ENCODE results near the gene PATJ.
"Not testable (repeated sequence)": the region's sequence is repeated elsewhere in the genome, so short reads cannot be mapped to it uniquely, and the experiment has no call there.

The PATJ gene

GRCh38 chr1:62159940-62160348 is 417.7 kb downstream of the PATJ start:
- Histone ChIP-seq H3K9me3 (ENCODE audit: control insufficient read depth, low read length) (no peaks in the 10 kb centered on the region), H3K4me1 (ENCODE audit: control insufficient read depth, insufficient read depth, low read length, poor library complexity, severe bottlenecking) (no peaks in the 10 kb centered on the region), H3K27ac (ENCODE audit: low read depth, low read length, severe bottlenecking) (no peak overlapping the region), H3K4me3 (ENCODE audit: extremely low read depth, insufficient read depth, low read length, poor library complexity, severe bottlenecking) (no peak overlapping the region), H3K36me3 (ENCODE audit: control insufficient read depth, insufficient read depth, low read length) (no peaks in the 10 kb centered on the region)
- WGBS, 2 experiments (ENCODE audit: insufficient coverage in 2 of 2), result 85% methylated on average over 4 to 5 of the region's 6 CpGs

- Histone ChIP-seq H3K4me3 (ENCODE audit: extremely low read depth, insufficient read depth, low read length, poor library complexity, severe bottlenecking) (no peak overlapping the region), H3K36me3 (ENCODE audit: control insufficient read depth, insufficient read depth, low read length) (no peaks in the 10 kb centered on the region), H3K27ac (ENCODE audit: low read depth, low read length, severe bottlenecking) (no peak overlapping the region), H3K9me3 (ENCODE audit: control insufficient read depth, low read length) (no peaks in the 10 kb centered on the region), H3K4me1 (ENCODE audit: control insufficient read depth, insufficient read depth, low read length, poor library complexity, severe bottlenecking) (no peaks in the 10 kb centered on the region)
- 92% methylated on average over 1 of the region's 1 CpG; no CpG with 5 or more reads in 1 of the 2 experiments for WGBS, 2 experiments (ENCODE audit: insufficient coverage in 2 of 2)
Observed at GRCh38 chr1:62161711-62162110, 419.4 kb downstream of the PATJ start.

- WGBS, 2 experiments (ENCODE audit: insufficient coverage in 2 of 2), result 90 to 92% methylated on average over 9 to 10 of the region's 10 CpGs
- H3K4me3 ChIP-seq (ENCODE audit: extremely low read depth, insufficient read depth, low read length, poor library complexity, severe bottlenecking), result not testable (repeated sequence)
Observed at GRCh38 chr1:62170380-62170779, 428.1 kb downstream of the PATJ start.

GRCh38 chr1:62175568-62176179 is 433.4 kb downstream of the PATJ start:
- Histone ChIP-seq H3K9me3 (ENCODE audit: control insufficient read depth, low read length) (no peaks in the 10 kb centered on the region), H3K4me1 (ENCODE audit: control insufficient read depth, insufficient read depth, low read length, poor library complexity, severe bottlenecking) (no peaks in the 10 kb centered on the region), H3K27ac (ENCODE audit: low read depth, low read length, severe bottlenecking) (no peak overlapping the region), H3K36me3 (ENCODE audit: control insufficient read depth, insufficient read depth, low read length) (no peaks in the 10 kb centered on the region), H3K4me3 (ENCODE audit: extremely low read depth, insufficient read depth, low read length, poor library complexity, severe bottlenecking) (no peak overlapping the region)
- 50 to 61% methylated on average over 6 to 8 of the region's 9 CpGs for WGBS, 2 experiments (ENCODE audit: insufficient coverage in 2 of 2)

More at GRCh38 chr1:62170380-62170779, 428.1 kb downstream of the PATJ start:
- not testable (repeated sequence) for H3K27ac ChIP-seq (ENCODE audit: low read depth, low read length, severe bottlenecking); H3K9me3 ChIP-seq (ENCODE audit: control insufficient read depth, low read length); H3K36me3 ChIP-seq (ENCODE audit: control insufficient read depth, insufficient read depth, low read length); H3K4me1 ChIP-seq (ENCODE audit: control insufficient read depth, insufficient read depth, low read length, poor library complexity, severe bottlenecking)

- WGBS, 2 experiments (ENCODE audit: insufficient coverage in 2 of 2), result 78 to 84% methylated on average over 8 to 9 of the region's 14 CpGs
- no peaks in the 10 kb centered on the region for H3K9me3 ChIP-seq (ENCODE audit: control insufficient read depth, low read length)
- H3K27ac ChIP-seq (ENCODE audit: low read depth, low read length, severe bottlenecking), result no peak overlapping the region
- no peak overlapping the region for H3K4me3 ChIP-seq (ENCODE audit: extremely low read depth, insufficient read depth, low read length, poor library complexity, severe bottlenecking)
- no peaks in the 10 kb centered on the region for H3K36me3 ChIP-seq (ENCODE audit: control insufficient read depth, insufficient read depth, low read length)
- no peaks in the 10 kb centered on the region for H3K4me1 ChIP-seq (ENCODE audit: control insufficient read depth, insufficient read depth, low read length, poor library complexity, severe bottlenecking)
Observed at GRCh38 chr1:62176597-62177312, 434.5 kb downstream of the PATJ start.

GRCh38 chr1:62177621-62178020 is 435.3 kb downstream of the PATJ start:
- Histone ChIP-seq H3K4me1 (ENCODE audit: control insufficient read depth, insufficient read depth, low read length, poor library complexity, severe bottlenecking) (no peaks in the 10 kb centered on the region), H3K27ac (ENCODE audit: low read depth, low read length, severe bottlenecking) (no peak overlapping the region), H3K4me3 (ENCODE audit: extremely low read depth, insufficient read depth, low read length, poor library complexity, severe bottlenecking) (no peak overlapping the region), H3K9me3 (ENCODE audit: control insufficient read depth, low read length) (no peaks in the 10 kb centered on the region), H3K36me3 (ENCODE audit: control insufficient read depth, insufficient read depth, low read length) (no peaks in the 10 kb centered on the region)
- 80 to 83% methylated on average over 1 of the region's 1 CpG for WGBS, 2 experiments (ENCODE audit: insufficient coverage in 2 of 2)

- no peaks in the 10 kb centered on the region for H3K36me3 ChIP-seq (ENCODE audit: control insufficient read depth, insufficient read depth, low read length)
- H3K4me1 ChIP-seq (ENCODE audit: control insufficient read depth, insufficient read depth, low read length, poor library complexity, severe bottlenecking), result no peaks in the 10 kb centered on the region
- no peaks in the 10 kb centered on the region for H3K9me3 ChIP-seq (ENCODE audit: control insufficient read depth, low read length)
- no peak overlapping the region for H3K27ac ChIP-seq (ENCODE audit: low read depth, low read length, severe bottlenecking)
- 88 to 95% methylated on average over 7 of the region's 7 CpGs for WGBS, 2 experiments (ENCODE audit: insufficient coverage in 2 of 2)
- no peak overlapping the region for H3K4me3 ChIP-seq (ENCODE audit: extremely low read depth, insufficient read depth, low read length, poor library complexity, severe bottlenecking)
Observed at GRCh38 chr1:62178372-62178771, 436.1 kb downstream of the PATJ start.

- not testable (repeated sequence) for H3K4me1 ChIP-seq (ENCODE audit: control insufficient read depth, insufficient read depth, low read length, poor library complexity, severe bottlenecking); H3K36me3 ChIP-seq (ENCODE audit: control insufficient read depth, insufficient read depth, low read length); H3K4me3 ChIP-seq (ENCODE audit: extremely low read depth, insufficient read depth, low read length, poor library complexity, severe bottlenecking); H3K27ac ChIP-seq (ENCODE audit: low read depth, low read length, severe bottlenecking); H3K9me3 ChIP-seq (ENCODE audit: control insufficient read depth, low read length)
- 96 to 98% methylated on average over 4 of the region's 4 CpGs for WGBS, 2 experiments (ENCODE audit: insufficient coverage in 2 of 2)
Observed at GRCh38 chr1:62180054-62180453, 437.8 kb downstream of the PATJ start.

- Histone ChIP-seq H3K4me3 (ENCODE audit: extremely low read depth, insufficient read depth, low read length, poor library complexity, severe bottlenecking) (no peak overlapping the region), H3K4me1 (ENCODE audit: control insufficient read depth, insufficient read depth, low read length, poor library complexity, severe bottlenecking) (no peaks in the 10 kb centered on the region), H3K9me3 (ENCODE audit: control insufficient read depth, low read length) (no peaks in the 10 kb centered on the region), H3K36me3 (ENCODE audit: control insufficient read depth, insufficient read depth, low read length) (no peaks in the 10 kb centered on the region), H3K27ac (ENCODE audit: low read depth, low read length, severe bottlenecking) (no peak overlapping the region)
- 96 to 100% methylated on average over 3 of the region's 6 CpGs for WGBS, 2 experiments (ENCODE audit: insufficient coverage in 2 of 2)
Observed at GRCh38 chr1:62180639-62181038, 438.4 kb downstream of the PATJ start.

GRCh38 chr1:62181532-62181931 is 439.3 kb downstream of the PATJ start:
- Histone ChIP-seq H3K27ac (ENCODE audit: low read depth, low read length, severe bottlenecking) (no peak overlapping the region), H3K4me1 (ENCODE audit: control insufficient read depth, insufficient read depth, low read length, poor library complexity, severe bottlenecking) (no peaks in the 10 kb centered on the region), H3K4me3 (ENCODE audit: extremely low read depth, insufficient read depth, low read length, poor library complexity, severe bottlenecking) (no peak overlapping the region), H3K9me3 (ENCODE audit: control insufficient read depth, low read length) (no peaks in the 10 kb centered on the region), H3K36me3 (ENCODE audit: control insufficient read depth, insufficient read depth, low read length) (no peaks in the 10 kb centered on the region)
- 38 to 39% methylated on average over 6 to 7 of the region's 7 CpGs for WGBS, 2 experiments (ENCODE audit: insufficient coverage in 2 of 2)

GRCh38 chr1:62182157-62182556 is 439.9 kb downstream of the PATJ start:
- WGBS, 2 experiments (ENCODE audit: insufficient coverage in 2 of 2), result 55 to 61% methylated on average over 8 of the region's 8 CpGs
- H3K4me3 ChIP-seq (ENCODE audit: extremely low read depth, insufficient read depth, low read length, poor library complexity, severe bottlenecking); H3K36me3 ChIP-seq (ENCODE audit: control insufficient read depth, insufficient read depth, low read length); H3K27ac ChIP-seq (ENCODE audit: low read depth, low read length, severe bottlenecking); H3K4me1 ChIP-seq (ENCODE audit: control insufficient read depth, insufficient read depth, low read length, poor library complexity, severe bottlenecking); H3K9me3 ChIP-seq (ENCODE audit: control insufficient read depth, low read length): not testable (repeated sequence)
